Activated CD4-positive, CD25-positive, alpha-beta regulatory T cell treated with anti-CD3 and anti-CD28 coated beads, Interleukin-2, amount 50 U/mL, for 72 hours (primary cell): ENCODE data around the gene WDR91.
"Not testable (repeated sequence)": the region's sequence is repeated elsewhere in the genome, so short reads cannot be mapped to it uniquely, and the experiment has no call there.

Source experiments
- DNase-seq: peaks from one replicate; pipeline ENCODE4 v3.0.0; 2021

The WDR91 gene

GRCh38 chr7:135211179-135211945, at the start of gene WDR91:
TSS of gene WDR91 (minus strand) at chr7:135211526. CDS start at chr7:135211502, 24 bp downstream.
- peak; percentile 92 for DNase-seq

- no peak for DNase-seq
These were observed 49.1 kb upstream of the WDR91 start for GRCh38 chr7:135260470-135260869.

GRCh38 chr7:135259702-135260101, 48.4 kb upstream of the WDR91 start:
- no peak for DNase-seq

- DNase-seq = no peak
These were observed 47.3 kb upstream of the WDR91 start for GRCh38 chr7:135258585-135258984.

GRCh38 chr7:135257790-135258189, 46.5 kb upstream of the WDR91 start:
- DNase-seq = no peak

- no peak for DNase-seq
These were observed 42.8 kb upstream of the WDR91 start for GRCh38 chr7:135253851-135254771.

GRCh38 chr7:135251496-135252391, 40.4 kb upstream of the WDR91 start:
- DNase-seq = no peak

GRCh38 chr7:135248546-135248945, 37.2 kb upstream of the WDR91 start:
- no peak for DNase-seq

- no peak for DNase-seq
These were observed 36.6 kb upstream of the WDR91 start for GRCh38 chr7:135247746-135248471.

GRCh38 chr7:135246191-135246825, 35.0 kb upstream of the WDR91 start:
- DNase-seq = no peak

GRCh38 chr7:135245226-135246190, 34.2 kb upstream of the WDR91 start:
- DNase-seq = no peak

- DNase-seq = no peak
These were observed 30.9 kb upstream of the WDR91 start for GRCh38 chr7:135242096-135242684.

- no peak for DNase-seq
These were observed 29.1 kb upstream of the WDR91 start for GRCh38 chr7:135240441-135240840.

GRCh38 chr7:135239263-135239662, 27.9 kb upstream of the WDR91 start:
- DNase-seq = no peak

- DNase-seq = no peak
These were observed 26.9 kb upstream of the WDR91 start for GRCh38 chr7:135238112-135238744.

- no peak for DNase-seq
These were observed 25.4 kb upstream of the WDR91 start for GRCh38 chr7:135236727-135237126.

GRCh38 chr7:135235841-135236240, 24.5 kb upstream of the WDR91 start:
- DNase-seq = no peak

- no peak for DNase-seq
These were observed 23.4 kb upstream of the WDR91 start for GRCh38 chr7:135234727-135235126.

- DNase-seq = not testable (repeated sequence)
These were observed 22.8 kb upstream of the WDR91 start for GRCh38 chr7:135234095-135234494.
